ENCODE measurements around the gene KSR2.

DNA sequence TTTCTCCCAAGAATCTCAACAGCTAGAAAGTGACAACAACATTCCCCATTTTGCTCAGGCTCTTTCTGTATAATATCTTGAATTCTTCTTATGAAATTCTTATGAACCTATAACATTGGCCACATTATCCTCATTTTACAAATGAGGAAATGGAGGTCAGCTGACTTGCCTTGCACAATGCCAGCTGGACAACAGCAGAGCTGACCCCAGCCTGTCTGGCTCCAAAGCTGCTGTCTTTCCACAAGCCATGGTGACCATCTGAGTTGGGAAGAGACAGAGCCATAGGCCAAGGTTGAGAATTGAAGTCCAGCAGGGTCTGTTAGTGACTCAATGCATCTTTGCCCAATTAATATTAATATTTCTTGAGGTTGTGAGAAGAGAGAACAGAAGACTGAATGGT lies 87.3 kb downstream of the KSR2 start:
- TF ChIP-seq EP300 (IDR thresholded peaks at IDR 0.05) (no peak), POLR2A (IDR thresholded peaks at IDR 0.05; ENCODE audit: low read depth) (no peak), POLR2AphosphoS5 (IDR thresholded peaks at IDR 0.05) (no peak)
- TF ChIP-seq, protein P1, sequence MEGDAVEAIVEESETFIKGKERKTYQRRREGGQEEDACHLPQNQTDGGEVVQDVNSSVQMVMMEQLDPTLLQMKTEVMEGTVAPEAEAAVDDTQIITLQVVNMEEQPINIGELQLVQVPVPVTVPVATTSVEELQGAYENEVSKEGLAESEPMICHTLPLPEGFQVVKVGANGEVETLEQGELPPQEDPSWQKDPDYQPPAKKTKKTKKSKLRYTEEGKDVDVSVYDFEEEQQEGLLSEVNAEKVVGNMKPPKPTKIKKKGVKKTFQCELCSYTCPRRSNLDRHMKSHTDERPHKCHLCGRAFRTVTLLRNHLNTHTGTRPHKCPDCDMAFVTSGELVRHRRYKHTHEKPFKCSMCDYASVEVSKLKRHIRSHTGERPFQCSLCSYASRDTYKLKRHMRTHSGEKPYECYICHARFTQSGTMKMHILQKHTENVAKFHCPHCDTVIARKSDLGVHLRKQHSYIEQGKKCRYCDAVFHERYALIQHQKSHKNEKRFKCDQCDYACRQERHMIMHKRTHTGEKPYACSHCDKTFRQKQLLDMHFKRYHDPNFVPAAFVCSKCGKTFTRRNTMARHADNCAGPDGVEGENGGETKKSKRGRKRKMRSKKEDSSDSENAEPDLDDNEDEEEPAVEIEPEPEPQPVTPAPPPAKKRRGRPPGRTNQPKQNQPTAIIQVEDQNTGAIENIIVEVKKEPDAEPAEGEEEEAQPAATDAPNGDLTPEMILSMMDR (IDR thresholded peaks at IDR 0.05), result no peak
